HUES64 (cell line): ENCODE measurements around the gene CPNE4.

Experiments used
- H3K27ac ChIP-seq: 2 replicates; pipeline ENCODE4 v1.7.0; 2013; ENCODE audit warnings: low read depth, low read length, inconsistent platforms
- H3K27me3 ChIP-seq: 2 replicates; pipeline ENCODE4 v1.6.1; 2013; ENCODE audit warnings: mild to moderate bottlenecking, low read length; ENCODE audit not compliant: insufficient read depth
- H3K36me3 ChIP-seq: 2 replicates; pipeline ENCODE4 v1.6.1; 2013; ENCODE audit warnings: mild to moderate bottlenecking, low read length; ENCODE audit not compliant: insufficient read depth
- H3K4me1 ChIP-seq: 2 replicates; pipeline ENCODE4 v1.6.1; 2013; ENCODE audit warnings: mild to moderate bottlenecking, low read length, moderate library complexity; ENCODE audit not compliant: insufficient read depth
- H3K4me3 ChIP-seq: 2 replicates; pipeline ENCODE4 v1.5.1; 2013; ENCODE audit warnings: mild to moderate bottlenecking, low read length, moderate library complexity
- H3K9ac ChIP-seq: 2 replicates; pipeline ENCODE4 v1.6.1; 2013; ENCODE audit warnings: mild to moderate bottlenecking, low read depth, low read length
- H3K9me3 ChIP-seq: 2 replicates; pipeline ENCODE4 v1.6.1; 2013; ENCODE audit warnings: low read depth, low read length; ENCODE audit not compliant: insufficient read depth
- WGBS: fragments of 150-250, 120-280 bp; methylation state at CpG from one replicate; pipeline ENCODE4 v1.1.7; 2013; ENCODE audit warnings: missing lambda C conversion rate; 5-methylcytosine and 5-hydroxymethylcytosine counted together

The CPNE4 gene

GRCh38 chr3:131699001-131699400 lies 335.8 kb downstream of the CPNE4 start:
- no peak overlapping the region for H3K4me3 ChIP-seq
- no peak overlapping the region for H3K9ac ChIP-seq
- H3K36me3 ChIP-seq: no peaks in the 10 kb centered on the region
- 92% methylated on average over 1 of the region's 1 CpG for WGBS
- no peaks in the 10 kb centered on the region for H3K27me3 ChIP-seq
- no peaks in the 10 kb centered on the region for H3K9me3 ChIP-seq
- H3K4me1 ChIP-seq: peaks cover 7% of the 10 kb centered on the region; the same call in 1 of the 2 replicates
- no peak overlapping the region for H3K27ac ChIP-seq

- H3K36me3 ChIP-seq: no peaks in the 10 kb centered on the region
- peaks cover 1% of the 10 kb centered on the region; the same call in 1 of the 2 replicates for H3K4me1 ChIP-seq
- H3K27me3 ChIP-seq: no peaks in the 10 kb centered on the region
- 93% methylated on average over 4 of the region's 4 CpGs for WGBS
- H3K4me3 ChIP-seq: no peak overlapping the region
- H3K9ac ChIP-seq: no peak overlapping the region
- H3K9me3 ChIP-seq: no peaks in the 10 kb centered on the region
- no peak overlapping the region for H3K27ac ChIP-seq
Measured at GRCh38 chr3:131694376-131694775, 340.4 kb downstream of the CPNE4 start.

- no peak overlapping the region for H3K4me3 ChIP-seq
- H3K9ac ChIP-seq: no peak overlapping the region
- no peaks in the 10 kb centered on the region for H3K36me3 ChIP-seq
- no peak overlapping the region for H3K27ac ChIP-seq
- H3K27me3 ChIP-seq: no peaks in the 10 kb centered on the region
- H3K4me1 ChIP-seq: no peaks in the 10 kb centered on the region
- no peaks in the 10 kb centered on the region for H3K9me3 ChIP-seq
Measured at GRCh38 chr3:131692356-131692755, 342.5 kb downstream of the CPNE4 start.

- Histone ChIP-seq H3K4me1 (no peaks in the 10 kb centered on the region), H3K4me3 (no peak overlapping the region), H3K9me3 (no peaks in the 10 kb centered on the region), H3K27ac (no peak overlapping the region), H3K36me3 (no peaks in the 10 kb centered on the region), H3K9ac (no peak overlapping the region), H3K27me3 (no peaks in the 10 kb centered on the region)
- WGBS: 89% methylated on average over 4 of the region's 6 CpGs
Measured at GRCh38 chr3:131690800-131691199, 344.0 kb downstream of the CPNE4 start.

GRCh38 chr3:131688370-131688769 lies 346.4 kb downstream of the CPNE4 start:
- Histone ChIP-seq H3K9me3 (no peaks in the 10 kb centered on the region), H3K9ac (no peak overlapping the region), H3K4me1 (no peaks in the 10 kb centered on the region), H3K36me3 (no peaks in the 10 kb centered on the region), H3K4me3 (no peak overlapping the region), H3K27ac (no peak overlapping the region), H3K27me3 (no peaks in the 10 kb centered on the region)
- WGBS: 92% methylated on average over 3 of the region's 3 CpGs

GRCh38 chr3:131669600-131669999 lies 365.2 kb downstream of the CPNE4 start:
- 47% methylated on average over 4 of the region's 4 CpGs for WGBS
- H3K9me3 ChIP-seq: no peaks in the 10 kb centered on the region
- H3K9ac ChIP-seq: no peak overlapping the region
- H3K4me3 ChIP-seq: no peak overlapping the region
- no peaks in the 10 kb centered on the region for H3K27me3 ChIP-seq
- no peaks in the 10 kb centered on the region for H3K36me3 ChIP-seq
- H3K4me1 ChIP-seq: peaks cover 15% of the 10 kb centered on the region
- H3K27ac ChIP-seq: peak overlapping the region; percentile 19; the same call in 1 of the 2 replicates

- Histone ChIP-seq H3K9ac (no peak overlapping the region), H3K9me3 (no peaks in the 10 kb centered on the region), H3K36me3 (no peaks in the 10 kb centered on the region), H3K27me3 (no peaks in the 10 kb centered on the region), H3K4me3 (no peak overlapping the region), H3K4me1 (peaks cover 7% of the 10 kb centered on the region; the same call in 1 of the 2 replicates), H3K27ac (no peak overlapping the region)
- WGBS: 100% methylated on average over 1 of the region's 1 CpG
Measured at GRCh38 chr3:131658771-131659170, 376.0 kb downstream of the CPNE4 start.

- 96% methylated on average over 3 of the region's 3 CpGs for WGBS
- no peak overlapping the region for H3K9ac ChIP-seq
- no peaks in the 10 kb centered on the region for H3K9me3 ChIP-seq
Measured at GRCh38 chr3:131658115-131658514, 376.7 kb downstream of the CPNE4 start.

GRCh38 chr3:131655070-131655690 lies 379.6 kb downstream of the CPNE4 start:
- H3K9me3 ChIP-seq: no peaks in the 10 kb centered on the region
- WGBS: 91% methylated on average over 7 of the region's 7 CpGs

More at GRCh38 chr3:131658115-131658514, 376.7 kb downstream of the CPNE4 start:
- no peak overlapping the region for H3K27ac ChIP-seq
- no peaks in the 10 kb centered on the region for H3K27me3 ChIP-seq
- no peaks in the 10 kb centered on the region for H3K36me3 ChIP-seq
- peaks cover 7% of the 10 kb centered on the region; the same call in 1 of the 2 replicates for H3K4me1 ChIP-seq
- H3K4me3 ChIP-seq: no peak overlapping the region

GRCh38 chr3:131645638-131646037 lies 389.2 kb downstream of the CPNE4 start:
- H3K27ac ChIP-seq: no peak overlapping the region
- no peak overlapping the region for H3K4me3 ChIP-seq
- H3K9ac ChIP-seq: no peak overlapping the region
- no peaks in the 10 kb centered on the region for H3K36me3 ChIP-seq
- H3K4me1 ChIP-seq: no peaks in the 10 kb centered on the region
- H3K27me3 ChIP-seq: no peaks in the 10 kb centered on the region
- no peaks in the 10 kb centered on the region for H3K9me3 ChIP-seq

More at GRCh38 chr3:131655070-131655690, 379.6 kb downstream of the CPNE4 start:
- Histone ChIP-seq H3K27ac (no peak overlapping the region), H3K4me3 (no peak overlapping the region), H3K36me3 (no peaks in the 10 kb centered on the region), H3K4me1 (peaks cover 7% of the 10 kb centered on the region; the same call in 1 of the 2 replicates), H3K27me3 (no peaks in the 10 kb centered on the region), H3K9ac (no peak overlapping the region)

- WGBS: 97% methylated on average over 4 of the region's 4 CpGs
- no peak overlapping the region for H3K4me3 ChIP-seq
- no peaks in the 10 kb centered on the region for H3K36me3 ChIP-seq
- no peaks in the 10 kb centered on the region for H3K4me1 ChIP-seq
- H3K9ac ChIP-seq: no peak overlapping the region
- no peak overlapping the region for H3K27ac ChIP-seq
- H3K9me3 ChIP-seq: no peaks in the 10 kb centered on the region
- no peaks in the 10 kb centered on the region for H3K27me3 ChIP-seq
Measured at GRCh38 chr3:131636266-131636775, 398.5 kb downstream of the CPNE4 start.
